HG02852 (cell line): ENCODE measurements around the gene ZNF513.
"Not testable (repeated sequence)": the region's sequence is repeated elsewhere in the genome, so short reads cannot be mapped to it uniquely, and the experiment has no call there.

Experiments used
- ATAC-seq: cut with Tn5 transposase; IDR thresholded peaks from one replicate; pipeline ENCODE4 v1.9.1; 2021; ENCODE audit warnings: mild to moderate bottlenecking, moderate library complexity; ENCODE audit not compliant: unreplicated experiment

The ZNF513 gene, protein sequence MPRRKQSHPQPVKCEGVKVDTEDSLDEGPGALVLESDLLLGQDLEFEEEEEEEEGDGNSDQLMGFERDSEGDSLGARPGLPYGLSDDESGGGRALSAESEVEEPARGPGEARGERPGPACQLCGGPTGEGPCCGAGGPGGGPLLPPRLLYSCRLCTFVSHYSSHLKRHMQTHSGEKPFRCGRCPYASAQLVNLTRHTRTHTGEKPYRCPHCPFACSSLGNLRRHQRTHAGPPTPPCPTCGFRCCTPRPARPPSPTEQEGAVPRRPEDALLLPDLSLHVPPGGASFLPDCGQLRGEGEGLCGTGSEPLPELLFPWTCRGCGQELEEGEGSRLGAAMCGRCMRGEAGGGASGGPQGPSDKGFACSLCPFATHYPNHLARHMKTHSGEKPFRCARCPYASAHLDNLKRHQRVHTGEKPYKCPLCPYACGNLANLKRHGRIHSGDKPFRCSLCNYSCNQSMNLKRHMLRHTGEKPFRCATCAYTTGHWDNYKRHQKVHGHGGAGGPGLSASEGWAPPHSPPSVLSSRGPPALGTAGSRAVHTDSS

DNA sequence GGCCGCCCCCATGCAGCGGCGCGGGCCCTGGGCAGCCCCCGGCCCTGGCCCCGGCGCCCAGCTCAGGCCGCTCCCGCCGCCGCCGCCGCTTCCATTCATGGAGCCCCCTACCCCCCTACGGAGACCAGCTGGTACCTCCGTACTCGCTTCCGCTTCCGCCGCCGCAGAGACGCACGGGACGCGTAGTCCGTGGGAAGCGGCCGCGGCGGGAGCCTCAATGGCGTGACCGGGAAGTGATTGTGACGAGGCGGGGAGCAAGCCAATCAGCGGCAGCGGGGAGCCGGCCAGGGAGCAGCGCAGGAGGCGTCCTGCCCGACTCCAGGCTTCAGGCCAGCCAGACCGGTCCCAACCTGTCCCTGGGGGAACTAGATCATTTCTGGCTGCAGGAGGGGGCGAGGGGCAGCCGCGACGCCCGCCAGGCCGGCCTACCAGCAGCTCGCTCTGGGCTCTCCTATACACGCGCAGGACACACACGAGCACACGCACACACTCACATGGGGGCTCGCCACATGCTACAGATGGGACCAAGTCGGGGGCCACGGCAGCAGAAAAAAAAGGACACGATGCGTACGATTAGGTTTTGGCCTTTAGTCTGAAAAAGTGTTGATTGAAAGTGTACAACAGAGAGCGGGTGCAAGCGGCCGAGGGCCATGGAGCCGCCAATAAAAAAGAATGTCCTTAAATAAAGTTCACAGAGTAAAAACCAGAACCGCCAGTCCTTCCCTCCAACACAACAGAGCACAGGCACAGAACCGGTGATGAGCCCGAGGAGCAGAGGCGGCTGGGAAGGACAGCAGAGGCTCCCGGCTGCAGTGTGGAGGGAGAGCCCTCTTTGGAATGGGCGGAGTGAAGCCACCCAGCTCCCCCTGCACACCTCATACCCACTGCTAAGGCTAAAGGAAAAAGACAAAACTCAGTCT is at the start of gene ZNF513:
ZNF513 (minus strand) TSS at position 109 of the 920 bp plus-strand sequence. CDS start 208 bp downstream, outside the sequence.
- ATAC-seq: peak; percentile 92

DNA sequence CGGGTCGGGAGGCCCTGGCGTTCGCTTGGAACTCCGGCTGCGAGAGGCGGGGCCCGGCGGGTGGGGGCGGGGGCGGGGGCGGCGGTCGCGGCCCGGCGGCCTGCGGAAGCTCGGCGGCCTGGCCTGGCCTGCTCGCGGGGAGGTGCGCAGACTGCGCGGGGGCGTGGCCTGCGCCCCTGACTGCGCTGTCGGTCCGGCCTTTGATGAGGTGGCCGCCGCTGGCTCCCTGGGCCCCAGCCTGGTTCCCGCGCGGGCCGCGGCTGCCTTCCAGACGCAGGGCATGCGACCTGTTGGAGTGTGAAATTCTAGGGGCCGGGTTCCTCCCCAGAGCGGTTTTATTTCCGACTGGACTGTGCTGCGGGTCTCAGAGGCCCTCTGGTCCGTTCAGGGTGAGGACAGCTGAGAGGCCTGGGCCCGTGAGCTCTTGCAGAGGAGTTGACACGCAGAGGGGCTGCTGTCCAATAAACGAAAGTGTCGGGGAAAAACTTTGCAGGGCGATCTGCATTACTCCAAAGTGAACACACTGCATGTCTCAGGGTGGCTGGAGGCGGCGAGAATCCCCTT is 48.5 kb upstream of the ZNF513 start:
- peak; percentile 68 for ATAC-seq

DNA sequence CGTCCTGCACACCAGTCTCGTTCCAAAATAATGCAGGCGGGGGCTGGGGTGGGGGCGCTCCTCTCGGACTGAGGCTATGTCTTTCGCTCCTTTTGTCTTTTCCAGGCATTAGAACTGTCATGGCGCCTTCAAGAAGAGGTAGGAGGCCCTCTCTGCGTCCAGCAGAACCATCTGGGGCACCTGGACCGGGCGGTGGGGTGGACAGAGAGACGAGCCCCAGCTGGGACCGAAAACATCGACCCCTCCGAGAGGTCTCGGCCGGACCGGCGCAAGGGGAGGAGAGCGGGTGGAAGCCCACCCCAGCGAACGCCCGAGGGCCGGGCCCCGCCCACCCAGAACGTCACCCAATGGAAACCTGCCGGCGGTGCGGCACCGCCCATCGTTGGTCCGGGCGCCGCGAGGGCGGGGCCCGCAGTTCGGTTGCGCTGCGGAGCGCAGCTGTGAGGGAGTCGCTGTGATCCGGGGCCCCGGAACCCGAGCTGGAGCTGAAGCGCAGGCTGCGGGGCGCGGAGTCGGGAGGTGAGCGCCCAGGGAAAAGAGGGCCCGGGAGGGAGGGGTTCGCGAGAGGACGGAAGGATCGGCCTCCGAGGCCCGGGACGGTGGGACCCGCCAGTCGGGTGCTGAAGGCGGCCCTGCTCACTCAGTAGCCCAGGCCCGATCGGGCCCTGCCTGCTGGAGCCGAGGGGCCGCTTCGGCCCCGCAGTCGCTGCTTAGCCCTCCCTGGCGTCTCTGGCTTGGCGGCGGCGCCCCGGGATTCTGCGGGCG is 47.9 kb upstream of the ZNF513 start, which contains the start of gene NRBP1:
NRBP1 (plus strand) TSS at position 419 of the 765 bp plus-strand sequence. CDS start 4,643 bp downstream, outside the sequence.
- peak; percentile 84 for ATAC-seq

DNA sequence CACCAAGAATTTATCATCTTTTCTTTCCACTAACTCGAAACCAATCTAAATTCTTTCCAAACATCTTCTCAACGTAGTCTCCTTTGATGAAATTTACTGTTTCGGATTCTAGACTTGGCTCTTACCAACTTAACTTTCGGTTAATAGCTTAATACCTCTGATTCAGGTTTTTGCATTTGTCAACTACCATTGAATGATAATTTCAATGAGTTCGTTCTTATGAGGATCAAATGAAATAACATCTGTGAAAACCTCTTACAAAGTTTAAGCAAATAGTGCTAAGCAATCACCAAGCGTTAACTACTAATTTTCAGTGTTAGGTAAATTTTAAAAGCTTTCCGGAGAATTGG is 47.3 kb upstream of the ZNF513 start:
- no peak for ATAC-seq

DNA sequence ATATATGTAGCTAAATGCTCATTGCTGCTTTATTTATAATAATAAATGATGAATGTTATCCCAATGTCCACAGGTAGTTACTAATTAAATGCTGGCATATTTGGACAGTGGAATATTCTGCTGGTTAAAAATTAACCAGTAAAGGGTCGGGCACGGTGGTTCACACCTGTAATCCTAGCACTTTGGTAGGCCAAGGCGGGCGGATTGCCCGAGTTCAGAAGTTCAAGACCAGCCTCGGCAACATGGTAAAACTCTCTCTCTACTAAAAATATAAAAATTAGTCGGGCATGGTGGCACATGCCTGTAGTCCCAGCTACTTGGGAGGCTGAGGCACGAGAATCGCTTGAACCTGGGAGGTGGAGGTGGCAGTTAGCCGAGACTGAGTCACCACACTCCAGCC is 44.5 kb upstream of the ZNF513 start:
- not testable (repeated sequence) for ATAC-seq

DNA sequence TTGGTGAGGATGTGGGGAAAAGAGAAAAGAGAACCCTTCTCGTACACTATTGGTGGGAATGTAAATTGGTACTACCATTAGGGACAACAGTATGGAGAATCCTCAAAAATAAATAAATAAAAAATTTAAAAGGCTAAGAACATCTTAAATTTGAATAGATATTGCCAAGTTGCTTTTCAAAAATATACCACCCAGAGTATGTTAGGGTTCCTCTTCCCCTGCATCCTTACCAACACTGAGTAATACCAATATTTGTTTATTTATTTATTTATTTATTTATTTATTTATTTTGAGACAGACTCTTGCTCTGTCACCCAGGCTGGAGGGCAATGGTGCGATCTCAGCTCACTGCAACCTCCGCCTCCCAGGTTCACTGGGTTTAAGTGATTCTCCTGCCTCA is 42.4 kb upstream of the ZNF513 start:
- no peak for ATAC-seq

DNA sequence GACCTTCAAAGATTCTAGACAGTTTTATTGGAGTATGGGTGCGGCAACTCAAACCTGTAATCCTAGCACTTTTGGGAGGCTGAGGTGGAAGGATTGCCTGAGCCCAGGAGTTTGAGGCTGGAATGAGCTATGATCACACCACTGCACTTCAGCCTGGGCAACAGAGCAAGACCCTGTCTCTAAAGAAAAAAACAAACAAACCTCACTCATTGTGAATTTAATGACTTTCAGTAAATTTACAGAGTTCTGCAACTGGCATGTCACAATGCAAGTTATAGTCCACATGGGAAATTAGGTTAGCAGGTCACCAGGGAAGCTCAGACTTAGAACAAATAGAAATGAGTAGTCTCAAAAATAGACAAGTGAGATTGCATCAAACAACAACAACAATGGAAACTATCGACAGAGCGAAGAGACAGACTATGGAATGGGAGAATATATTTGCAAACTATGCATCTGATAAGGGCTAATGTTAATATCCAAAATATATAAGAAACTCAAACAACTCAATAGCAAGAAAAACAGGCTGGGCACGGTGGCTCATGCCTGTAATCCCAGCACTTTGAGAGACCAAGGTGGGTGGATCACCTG is 41.2 kb upstream of the ZNF513 start:
- ATAC-seq: no peak

DNA sequence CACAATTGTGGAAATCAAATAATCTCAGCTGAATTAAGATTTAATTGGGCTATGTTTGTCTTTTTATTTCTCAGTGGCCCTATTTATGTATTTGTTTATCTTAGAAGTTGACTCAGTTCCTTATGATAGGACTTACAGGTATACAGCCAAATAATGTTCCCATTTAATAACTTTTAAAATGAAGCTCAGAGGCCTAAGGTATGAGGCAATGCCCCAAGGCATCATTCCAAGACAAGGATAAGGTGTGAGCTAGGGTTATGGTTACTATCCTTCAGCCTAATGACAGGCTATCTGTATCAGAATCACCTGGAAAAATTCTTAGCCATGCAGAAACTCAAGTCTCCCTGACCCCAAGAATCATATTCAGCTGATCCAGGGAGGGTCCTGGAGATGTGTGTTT is 40.5 kb upstream of the ZNF513 start:
- ATAC-seq: no peak

DNA sequence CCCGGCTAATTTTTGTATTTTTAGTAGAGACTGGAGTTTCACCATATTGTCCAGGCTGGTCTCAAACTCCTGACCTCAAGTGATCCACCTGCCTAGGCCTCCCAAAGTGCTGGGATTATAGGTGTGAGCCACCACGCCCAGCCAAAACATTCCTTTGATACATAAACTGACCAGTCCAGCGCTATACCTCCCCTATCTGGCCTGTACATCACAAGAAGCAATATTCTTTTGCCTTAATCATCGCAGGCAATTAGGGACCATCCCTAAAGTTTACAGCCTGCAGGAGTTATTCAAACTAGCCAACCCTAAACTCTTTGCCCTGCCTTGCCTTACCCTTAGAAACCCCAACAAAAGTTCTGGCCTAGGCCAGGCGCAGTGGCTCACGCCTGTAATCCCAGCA is 35.6 kb upstream of the ZNF513 start:
- no peak for ATAC-seq

DNA sequence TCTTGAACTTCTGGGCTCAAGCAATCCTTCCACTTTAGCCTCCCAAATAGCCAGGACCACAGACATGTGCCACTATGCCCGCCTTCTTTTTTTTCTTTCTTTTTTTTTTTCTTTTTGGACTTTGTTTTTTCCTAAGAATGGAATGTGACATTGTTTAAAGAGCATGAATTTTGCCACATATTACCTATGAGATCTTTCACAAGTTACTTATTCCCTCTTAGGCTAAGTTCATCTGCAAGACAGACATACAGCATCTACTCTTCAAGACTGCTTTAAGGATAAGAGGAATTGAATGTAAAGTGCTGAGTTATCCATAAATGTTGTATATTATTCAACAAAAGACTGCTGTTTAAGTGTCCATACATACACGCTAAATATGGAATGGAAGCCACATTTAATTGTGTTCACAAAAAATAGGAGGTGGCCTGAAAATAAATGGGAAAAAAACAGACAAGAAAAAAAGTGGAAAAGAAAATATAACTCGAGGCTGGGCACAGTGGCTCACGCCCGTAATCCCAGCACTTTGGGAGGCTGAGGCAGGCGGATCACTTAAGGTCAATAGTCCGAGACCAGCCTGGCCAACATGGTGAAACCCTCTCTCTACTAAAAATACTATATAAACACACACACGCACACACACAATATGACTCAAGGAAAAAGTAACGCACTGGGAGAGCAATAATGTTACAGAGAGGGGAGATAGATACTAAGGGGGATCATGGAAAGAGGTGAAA is 32.1 kb upstream of the ZNF513 start:
- no peak for ATAC-seq

DNA sequence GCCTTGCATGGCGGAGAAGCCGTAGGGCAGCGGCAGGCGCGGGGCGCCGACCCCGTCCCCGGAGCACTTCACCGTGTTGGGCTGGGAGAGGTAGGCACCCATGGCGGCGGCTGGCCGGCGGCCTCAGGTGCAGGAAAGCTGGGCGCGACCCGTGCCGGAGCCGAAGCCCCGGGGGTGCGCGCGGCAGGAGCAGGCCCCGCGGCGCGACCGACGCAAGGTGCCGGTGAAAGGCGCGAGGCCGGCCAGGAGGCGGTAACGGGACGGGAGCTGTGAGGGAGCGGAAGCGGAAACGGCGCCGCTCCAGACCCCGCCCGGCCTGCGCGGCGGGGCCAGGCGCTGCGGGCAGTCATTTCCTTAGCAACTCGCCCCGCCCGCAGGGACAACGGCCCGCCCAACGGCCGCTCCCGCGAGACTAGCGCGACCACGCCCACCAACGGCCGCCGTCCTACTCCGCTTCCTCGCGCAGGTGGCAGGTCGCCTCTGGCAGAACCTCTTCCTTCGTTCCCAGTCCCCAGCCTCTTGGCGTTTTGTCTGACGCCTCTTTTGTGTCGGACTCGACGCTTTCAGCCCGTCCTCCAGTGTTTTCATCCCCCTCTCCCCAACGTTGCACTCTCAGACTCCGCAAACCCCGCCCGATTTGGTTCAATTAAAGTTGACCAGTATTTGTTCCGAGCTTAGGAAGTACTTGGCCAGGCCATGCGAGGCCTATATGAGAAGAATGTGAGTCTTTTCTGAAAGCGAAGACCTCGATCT is 29.0 kb upstream of the ZNF513 start, which contains the start of gene PPM1G:
PPM1G (minus strand) TSS at position 271 of the 753 bp plus-strand sequence; CDS start at position 102, 169 bp downstream.
- peak; percentile 91 for ATAC-seq

DNA sequence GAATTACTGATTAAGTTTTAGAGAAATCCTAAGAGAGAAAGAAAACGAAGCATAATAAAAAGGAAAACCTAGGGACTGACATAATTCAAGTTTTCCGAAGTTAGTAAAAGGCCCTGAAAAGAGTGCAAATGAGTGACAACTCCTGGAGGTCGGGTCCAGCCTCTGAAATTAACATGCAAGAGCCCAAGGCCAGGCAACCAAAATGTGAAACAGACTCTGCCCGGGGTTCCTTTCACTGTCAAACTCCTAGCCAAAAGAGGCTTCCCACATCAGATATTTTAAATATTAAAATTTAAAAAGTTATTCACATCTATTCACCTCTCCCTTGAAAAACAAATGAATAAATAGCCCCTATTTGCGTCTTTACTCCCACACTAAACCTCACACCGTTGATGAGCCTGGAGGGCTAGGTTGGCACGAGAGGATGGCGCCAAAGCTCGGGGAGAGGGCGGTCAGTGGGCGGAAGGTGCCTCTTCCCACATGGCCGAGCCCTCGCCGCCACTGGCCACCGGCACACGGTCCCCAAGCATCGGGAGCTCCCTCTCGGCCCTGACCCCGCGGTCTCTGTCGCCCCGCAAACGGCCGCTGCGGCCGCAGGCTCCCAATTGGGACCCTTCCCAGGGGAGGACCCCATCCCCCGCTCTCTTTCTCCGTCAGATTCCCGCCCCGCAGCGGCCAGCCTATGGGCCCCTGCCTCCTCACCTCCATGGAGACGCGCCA is 28.2 kb upstream of the ZNF513 start:
- peak; percentile 38 for ATAC-seq

DNA sequence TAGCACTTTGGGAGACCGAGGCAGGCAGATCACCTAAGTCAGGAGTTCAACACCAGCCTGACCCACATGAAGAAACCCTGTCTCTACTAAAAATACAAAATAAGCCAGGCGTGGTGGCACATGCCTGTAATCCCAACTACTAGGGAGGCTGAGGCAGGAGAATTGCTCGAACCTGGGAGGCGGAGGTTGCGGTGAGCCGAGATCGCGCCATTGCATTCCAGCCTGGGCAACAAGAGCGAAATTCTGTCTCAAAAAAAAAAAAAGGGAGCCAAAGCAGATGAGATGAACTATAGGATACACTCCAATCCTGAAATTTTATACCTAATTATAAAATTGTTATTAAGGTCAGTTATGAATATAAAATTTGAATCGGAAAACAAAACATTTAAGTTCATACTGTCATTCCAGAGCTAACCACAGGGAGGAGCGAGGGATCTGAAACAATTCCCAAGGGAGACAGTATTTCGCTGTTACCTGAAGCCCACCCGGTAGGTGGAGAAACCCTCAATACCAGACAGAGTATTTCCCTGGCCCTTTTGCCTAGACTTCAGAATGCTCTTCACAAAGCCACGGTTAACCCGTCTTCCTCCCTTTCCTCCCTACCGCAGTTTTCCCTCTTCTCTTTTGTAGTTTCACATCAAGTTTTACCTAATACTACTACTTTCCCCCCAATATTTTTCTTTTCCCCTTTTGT is 27.4 kb upstream of the ZNF513 start:
- ATAC-seq: no peak

DNA sequence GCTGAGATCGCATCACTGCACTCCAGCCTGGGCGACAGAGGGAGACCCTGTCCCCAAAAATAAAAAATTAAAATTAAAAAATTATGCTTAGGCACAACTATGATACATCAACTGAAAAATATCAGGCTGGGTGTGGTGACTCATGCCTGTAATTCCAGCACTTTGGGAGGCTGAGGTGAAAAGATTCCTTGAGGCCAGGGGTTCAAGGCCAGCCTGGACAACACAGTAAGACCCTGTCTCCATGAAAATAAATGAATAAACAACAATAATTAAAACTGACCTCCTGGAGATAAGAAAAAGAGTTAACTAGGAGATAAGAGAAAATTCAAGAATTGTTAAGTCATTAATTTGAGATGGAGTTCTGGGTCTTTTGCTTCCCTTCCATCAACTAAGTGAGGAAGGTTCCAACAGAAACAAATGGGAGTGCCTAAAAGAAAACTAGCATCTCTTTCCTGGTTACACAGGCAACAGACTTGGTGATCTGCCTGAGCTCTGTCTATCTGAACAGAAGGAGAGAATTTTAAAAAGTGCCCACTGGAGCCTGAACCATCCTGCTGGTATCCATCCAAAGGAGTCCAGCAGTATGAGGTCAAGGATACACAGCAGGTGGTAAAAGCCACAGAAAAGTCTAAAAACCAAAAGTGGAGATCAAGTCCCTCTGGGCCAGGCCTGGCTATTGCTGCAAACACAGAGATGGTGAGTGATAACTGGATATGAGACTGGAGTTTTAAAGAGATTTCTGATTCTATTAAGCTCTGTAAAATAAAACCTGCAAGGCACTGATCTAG is 20.0 kb upstream of the ZNF513 start:
- no peak for ATAC-seq

DNA sequence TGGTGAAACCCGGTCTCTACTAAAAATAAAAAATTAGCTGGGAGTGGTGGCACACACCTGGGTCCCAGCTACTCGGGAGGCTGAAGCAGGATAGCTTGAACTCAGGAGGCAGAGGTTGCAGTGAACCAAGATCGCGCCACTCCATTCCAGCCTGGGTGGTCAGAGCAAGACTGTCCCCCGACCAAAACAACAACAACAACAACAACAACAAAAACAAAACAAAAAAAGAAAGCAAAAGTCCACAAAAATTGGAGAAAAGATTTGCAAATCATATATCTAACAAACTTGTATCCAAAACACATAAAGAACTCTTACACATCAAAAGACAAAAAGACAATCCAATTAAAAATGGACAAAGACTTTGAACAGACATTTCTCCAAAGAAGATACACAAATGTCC is 18.4 kb upstream of the ZNF513 start:
- no peak for ATAC-seq

DNA sequence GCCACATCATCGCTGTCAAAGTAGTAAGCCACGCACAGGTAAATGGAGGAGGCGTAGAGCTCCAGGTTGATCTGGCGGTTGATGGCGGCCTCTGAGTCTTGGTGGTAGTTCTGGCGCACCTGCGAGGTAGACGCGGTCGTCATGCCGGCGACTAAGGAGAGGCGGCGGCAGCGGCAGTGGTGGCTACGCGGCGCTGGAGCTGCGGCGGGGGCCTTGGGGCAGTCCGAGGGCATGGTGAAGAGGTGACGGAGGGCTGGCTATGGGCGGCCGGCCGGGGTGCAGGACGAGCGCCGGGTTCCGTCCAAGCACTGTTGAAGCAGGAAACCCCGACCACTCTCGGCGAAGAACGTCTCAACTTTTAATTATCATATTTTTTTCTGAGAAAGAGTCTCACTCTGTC is 12.7 kb upstream of the ZNF513 start:
- no peak for ATAC-seq
